NB4 (cell line): Measurements from ENCODE around the gene S100A9.

Experiments used
- CTCF ChIP-seq: IDR thresholded peaks from one replicate; pipeline ENCODE4 v1.5.1; 2012; ENCODE audit warnings: low read depth, low read length
- MYC ChIP-seq: IDR thresholded peaks from 2 replicates; pipeline ENCODE4 v1.6.1; 2011; ENCODE audit warnings: low read depth, low read length
- POLR2A ChIP-seq: IDR thresholded peaks from 2 replicates; pipeline ENCODE4 v1.6.1; 2011; ENCODE audit warnings: mild to moderate bottlenecking; ENCODE audit not compliant: insufficient read length; ENCODE audit errors: extremely low read depth

GRCh38 chr1:153400244-153400643, 42.6 kb downstream of the S100A9 start:
- TF ChIP-seq CTCF: no peak
- no peak for TF ChIP-seq POLR2A
- TF ChIP-seq MYC: no peak
